Uterine smooth muscle cell (primary cell): Measurements from ENCODE around the gene AHSP. TPM values are rescaled to one million over a fixed set of nuclear protein-coding genes. Genes with fewer than 3 reads are reported as not detected.

Experiments used
- total RNA-seq: library from RNA; depleted of rRNA; stranded (reverse); fragments of >200 nt; gene quantifications from 2 replicates; pipeline ENCODE4 v1.2.3, GENCODE V29; 2014

The AHSP gene
- total RNA-seq: not detected in 2 replicates

DNA sequence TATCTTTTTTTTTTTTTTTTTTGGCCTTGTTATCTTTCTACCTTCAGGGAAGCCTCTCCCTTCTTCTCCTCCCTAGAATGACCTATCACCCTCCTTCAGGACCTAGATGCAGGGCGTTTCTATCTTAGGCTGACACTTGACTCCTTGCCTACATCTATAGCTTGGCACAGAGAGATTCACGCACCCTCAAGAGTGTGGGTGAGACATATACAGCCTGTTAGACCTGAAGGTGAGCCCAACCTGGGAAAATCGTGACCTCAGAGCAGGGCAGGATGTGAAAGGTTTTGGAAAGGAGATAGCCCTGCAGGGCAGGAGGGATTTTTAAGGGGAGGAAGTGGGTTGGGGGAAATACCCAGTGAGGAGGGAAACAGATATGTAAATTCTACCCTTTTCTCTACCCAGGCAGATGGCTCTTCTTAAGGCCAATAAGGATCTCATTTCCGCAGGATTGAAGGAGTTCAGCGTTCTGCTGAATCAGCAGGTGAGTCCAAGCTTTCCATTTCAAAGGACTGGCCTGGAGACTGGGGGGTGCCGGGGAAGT lies at the start of gene AHSP:
Gene AHSP, plus strand, starts transcription at position 167 of the 541 bp plus-strand sequence. Its CDS starts 240 bp downstream, at position 407.

DNA sequence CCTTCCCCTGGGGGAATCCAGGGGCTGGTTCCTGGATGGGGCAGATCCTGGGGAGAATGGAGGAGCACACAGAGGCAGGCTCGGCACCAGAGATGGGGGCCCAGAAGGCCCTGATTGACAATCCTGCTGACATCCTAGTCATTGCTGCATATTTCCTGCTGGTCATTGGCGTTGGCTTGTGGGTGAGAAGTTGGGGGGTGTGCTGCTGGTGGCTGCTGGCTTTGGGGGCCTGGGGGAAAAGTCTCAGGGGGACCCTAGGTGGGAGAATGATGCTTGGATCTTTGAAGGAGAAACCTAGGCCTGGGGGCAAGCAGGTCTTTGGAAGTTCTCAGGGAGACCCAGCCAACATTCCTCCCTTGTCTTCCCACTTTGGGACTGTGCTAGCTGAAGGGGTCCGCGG lies 44.6 kb upstream of the AHSP start, which contains the start of gene SLC5A2:
Gene SLC5A2, plus strand, starts transcription at position 43 of the 400 bp plus-strand sequence. Its CDS starts 14 bp downstream, at position 57.

DNA sequence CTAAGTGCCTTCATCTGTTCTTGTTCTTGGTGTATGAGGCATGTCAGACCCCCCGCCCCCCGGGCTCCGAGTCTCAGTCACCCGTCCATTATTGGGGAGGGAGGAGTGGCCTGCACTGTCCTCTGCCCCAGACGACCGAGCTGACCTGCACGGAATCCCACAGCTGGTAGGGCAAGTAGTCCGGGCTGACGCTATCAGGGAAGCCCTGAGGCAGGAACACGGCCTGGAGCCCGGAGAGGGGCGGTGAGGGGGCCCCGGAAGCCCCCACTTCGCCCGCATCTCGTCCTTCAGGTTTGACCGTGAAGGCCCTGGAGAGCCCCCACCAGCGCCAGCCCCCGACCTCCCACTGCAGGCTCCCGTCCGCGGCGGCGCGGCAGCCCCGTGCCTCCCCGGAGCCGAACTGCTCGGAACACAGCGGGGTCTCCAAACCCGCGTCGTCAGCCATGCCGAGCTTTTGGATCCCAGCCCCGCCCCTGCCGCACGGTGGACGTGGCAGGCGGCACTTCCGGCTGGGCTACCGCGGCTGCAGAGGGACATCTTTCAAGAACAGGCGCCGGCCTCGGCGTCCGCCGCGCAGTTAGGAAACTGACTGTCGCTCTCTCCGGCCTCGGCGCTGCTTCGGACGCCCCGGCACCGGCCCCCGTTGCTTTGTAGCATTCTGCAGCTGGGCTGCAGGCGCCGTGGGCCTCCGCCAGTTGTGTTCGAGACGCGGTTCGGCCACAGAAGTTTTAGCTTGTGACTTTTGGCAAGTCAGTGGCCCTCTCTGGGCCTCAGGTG lies 19.6 kb upstream of the AHSP start, which contains the start of gene RUSF1:
Gene RUSF1, minus strand, starts transcription at position 463 of the 777 bp plus-strand sequence. Its CDS starts 18 bp downstream, at position 445.

Other genes with a start within 250 kb of the AHSP start
- gene ITGAX, start 172.7 kb upstream of the AHSP start, total RNA-seq: 1.2 and 3.4 TPM in 2 replicates
- not detected in 2 replicates for gene ITGAD, start 134.6 kb upstream of the AHSP start, total RNA-seq
- not detected in 2 replicates for gene COX6A2, start 99.5 kb upstream of the AHSP start, total RNA-seq
- 0.11 and 0.12 TPM in 2 replicates for gene ZNF843, start 85.1 kb upstream of the AHSP start, total RNA-seq
- gene ARMC5, start 68.4 kb upstream of the AHSP start, total RNA-seq: 7.4 and 7.5 TPM in 2 replicates
- 35.5 and 47.9 TPM in 2 replicates for gene TGFB1I1, start 55.7 kb upstream of the AHSP start, total RNA-seq
- under 0.01 TPM in 1 of 2 replicates, not detected in the other for gene SLC5A2, start 44.8 kb upstream of the AHSP start, total RNA-seq
- gene RUSF1, start 19.5 kb upstream of the AHSP start, total RNA-seq: 55.2 and 80.9 TPM in 2 replicates